Right atrium auricular region (tissue), 2 donors: ENCODE data around the gene APMAP. TPM values are rescaled to one million over a fixed set of nuclear protein-coding genes. Genes with fewer than 3 reads are reported as not detected.

Source experiments
- DNase-seq: peaks from one replicate; pipeline ENCODE4 v3.0.0-alpha.2; 2019; ENCODE audit warnings: low spot score
- H3K27ac ChIP-seq, 2 donors: fragments of 200-600 bp; sonication (generic); 1 replicate in 1 of 2; 2 replicates in 1 of 2; pipeline ENCODE4 v1.5.1; 2016 to 2019
- H3K27me3 ChIP-seq, 2 donors: fragments of 200-600 bp; sonication (generic); one replicate each; pipeline versions ENCODE4 v1.5.1 to v1.6.0; 2017 to 2019
- H3K36me3 ChIP-seq: fragments of 200-600 bp; sonication (generic); one replicate; pipeline ENCODE4 v1.5.1; 2016
- H3K4me1 ChIP-seq, 2 donors: fragments of 200-600 bp; sonication (generic); one replicate each; pipeline versions ENCODE4 v1.5.1 to v1.6.0; 2017 to 2019
- H3K4me3 ChIP-seq, 2 donors: fragments of 200-600 bp; sonication (generic); 1 replicate in 1 of 2; 2 replicates in 1 of 2; pipeline ENCODE4 v1.5.1; 2017 to 2019; ENCODE audit warnings: mild to moderate bottlenecking in 1 of 2, moderate library complexity in 1 of 2
- H3K9me3 ChIP-seq, 2 donors: fragments of 200-600 bp; sonication (generic); one replicate each; pipeline ENCODE4 v1.5.1; 2019
- total RNA-seq, 2 donors: library from RNA; depleted of rRNA; stranded (reverse); fragments of >200 nt; gene quantifications; one replicate each; pipeline ENCODE4 v1.1.0, GENCODE V29; 2016
- TF ChIP-seq, protein P1 (sequence below), 2 donors: fragments of 200-600 bp; sonication (generic); IDR thresholded peaks; one replicate each; pipeline ENCODE4 v1.5.1; 2019; ENCODE audit warnings: antibody characterized with exemption in 2 of 2

APMAP gene
- total RNA-seq, 2 donors from 2014 or later = 30.3 to 30.5 TPM

- Histone ChIP-seq H3K36me3 (peaks cover 26% of the 10 kb centered on the region), H3K27ac (no peak overlapping the region), H3K9me3 (peaks cover 0 to 6% of the 10 kb centered on the region in 2 donors), H3K4me3 (no peak overlapping the region), H3K4me1 (peaks cover 0 to 7% of the 10 kb centered on the region in 2 donors), H3K27me3 (no peaks in the 10 kb centered on the region)
- TF ChIP-seq, protein P1, sequence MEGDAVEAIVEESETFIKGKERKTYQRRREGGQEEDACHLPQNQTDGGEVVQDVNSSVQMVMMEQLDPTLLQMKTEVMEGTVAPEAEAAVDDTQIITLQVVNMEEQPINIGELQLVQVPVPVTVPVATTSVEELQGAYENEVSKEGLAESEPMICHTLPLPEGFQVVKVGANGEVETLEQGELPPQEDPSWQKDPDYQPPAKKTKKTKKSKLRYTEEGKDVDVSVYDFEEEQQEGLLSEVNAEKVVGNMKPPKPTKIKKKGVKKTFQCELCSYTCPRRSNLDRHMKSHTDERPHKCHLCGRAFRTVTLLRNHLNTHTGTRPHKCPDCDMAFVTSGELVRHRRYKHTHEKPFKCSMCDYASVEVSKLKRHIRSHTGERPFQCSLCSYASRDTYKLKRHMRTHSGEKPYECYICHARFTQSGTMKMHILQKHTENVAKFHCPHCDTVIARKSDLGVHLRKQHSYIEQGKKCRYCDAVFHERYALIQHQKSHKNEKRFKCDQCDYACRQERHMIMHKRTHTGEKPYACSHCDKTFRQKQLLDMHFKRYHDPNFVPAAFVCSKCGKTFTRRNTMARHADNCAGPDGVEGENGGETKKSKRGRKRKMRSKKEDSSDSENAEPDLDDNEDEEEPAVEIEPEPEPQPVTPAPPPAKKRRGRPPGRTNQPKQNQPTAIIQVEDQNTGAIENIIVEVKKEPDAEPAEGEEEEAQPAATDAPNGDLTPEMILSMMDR (IDR thresholded peaks at IDR 0.05) = no peak
- peak; percentile 52 for DNase-seq
These were observed 14.8 kb downstream of the APMAP start for GRCh38 chr20:24977797-24978196.

GRCh38 chr20:24977336-24977735 is 15.2 kb downstream of the APMAP start:
- Histone ChIP-seq H3K27me3 (no peaks in the 10 kb centered on the region), H3K4me1 (peaks cover 0 to 7% of the 10 kb centered on the region in 2 donors), H3K36me3 (peaks cover 31% of the 10 kb centered on the region), H3K4me3 (no peak overlapping the region), H3K9me3 (peaks cover 0 to 6% of the 10 kb centered on the region in 2 donors), H3K27ac (no peak overlapping the region)
- TF ChIP-seq, protein P1 (IDR thresholded peaks at IDR 0.05) = no peak
- peak; percentile 26 for DNase-seq

GRCh38 chr20:24972341-24972740 is 20.2 kb downstream of the APMAP start:
- Histone ChIP-seq H3K4me3 (no peak overlapping the region), H3K9me3 (peaks cover 0 to 6% of the 10 kb centered on the region in 2 donors), H3K27ac (no peak overlapping the region), H3K36me3 (peaks cover 49% of the 10 kb centered on the region), H3K4me1 (no peaks in the 10 kb centered on the region), H3K27me3 (no peaks in the 10 kb centered on the region)
- DNase-seq = no peak
- TF ChIP-seq, protein P1 (IDR thresholded peaks at IDR 0.05) = no peak

DNA sequence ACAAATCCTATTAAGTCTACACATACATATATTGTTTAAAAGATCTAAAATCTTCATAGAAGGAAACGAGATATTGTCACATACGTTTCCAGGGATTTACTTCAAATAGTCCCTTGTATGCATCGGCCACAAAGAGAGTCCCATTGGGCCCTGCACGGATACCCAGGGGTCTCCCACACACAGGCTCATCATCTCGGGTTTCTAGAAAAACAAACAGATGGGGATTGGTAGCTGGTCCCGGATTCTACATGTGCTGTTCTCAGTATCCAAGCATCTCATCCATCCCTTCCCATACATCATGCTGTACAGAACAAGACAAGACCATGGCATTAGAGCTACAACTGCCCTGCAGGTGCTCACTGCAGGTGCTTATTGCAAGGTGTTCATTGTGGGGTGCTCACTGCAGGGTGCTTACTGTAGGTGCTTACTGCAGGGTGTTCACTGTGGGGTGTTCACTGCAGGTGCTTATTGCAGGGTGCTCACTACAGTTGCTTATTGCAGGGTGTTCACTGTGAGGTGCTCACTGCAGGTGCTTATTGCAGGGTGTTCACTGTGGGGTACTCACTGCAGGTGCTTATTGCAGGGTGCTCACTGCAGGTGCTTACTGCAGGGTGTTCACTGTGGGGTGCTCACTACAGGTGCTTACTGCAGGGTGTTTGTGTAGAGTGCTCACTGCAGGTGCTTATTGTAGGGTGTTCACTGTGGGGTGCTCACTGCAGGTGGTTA is 21.0 kb downstream of the APMAP start:
- TF ChIP-seq, protein P1 (IDR thresholded peaks at IDR 0.05) = no peak
- no peak overlapping the region for H3K27ac ChIP-seq

GRCh38 chr20:24970754-24971153 is 21.8 kb downstream of the APMAP start:
- H3K4me3 ChIP-seq = no peak overlapping the region
- DNase-seq = peak; percentile 34
- peaks cover 0 to 6% of the 10 kb centered on the region in 2 donors for H3K9me3 ChIP-seq
- H3K36me3 ChIP-seq = peaks cover 49% of the 10 kb centered on the region
- no peaks in the 10 kb centered on the region for H3K27me3 ChIP-seq
- TF ChIP-seq, protein P1 (IDR thresholded peaks at IDR 0.05) = no peak
- H3K27ac ChIP-seq = no peak overlapping the region
- H3K4me1 ChIP-seq = no peaks in the 10 kb centered on the region

More for the DNA sequence above, 21.0 kb downstream of the APMAP start:
- Histone ChIP-seq H3K9me3 (peaks cover 0 to 6% of the 10 kb centered on the region in 2 donors), H3K4me1 (no peaks in the 10 kb centered on the region), H3K27me3 (no peaks in the 10 kb centered on the region), H3K36me3 (peaks cover 44% of the 10 kb centered on the region), H3K4me3 (no peak overlapping the region)
- DNase-seq = peak; percentile 9
